Erythroblast (primary cell): Measurements from ENCODE around the gene ADAM12.

Experiments used
- GATA1 ChIP-seq: IDR thresholded peaks from 2 replicates; pipeline ENCODE4 v1.6.1; 2011; ENCODE audit warnings: low read depth, mild to moderate bottlenecking, control low read depth, low read length, moderate library complexity
- POLR2A ChIP-seq: IDR thresholded peaks from 2 replicates; pipeline ENCODE4 v1.6.1; 2011; ENCODE audit warnings: mild to moderate bottlenecking, low read length

- TF ChIP-seq POLR2A (no peak), GATA1 (no peak)
Measured at GRCh38 chr10:126143117-126143516, 245.2 kb downstream of the ADAM12 start.
